Medulla oblongata (tissue), 1 donor: ENCODE results near the gene PPM1E.
"Not testable (repeated sequence)": the region's sequence is repeated elsewhere in the genome, so short reads cannot be mapped to it uniquely, and the experiment has no call there.

ENCODE experiments used
- DNase-seq: peaks from one replicate; pipeline ENCODE4 v3.0.0-alpha.2; 2015; ENCODE audit errors: extremely low spot score

The PPM1E gene

GRCh38 chr17:58755577-58756245 is at the start of gene PPM1E:
PPM1E (plus strand) TSS chr17:58755854.
- DNase-seq: peak; percentile 42

- no peak for DNase-seq
These were observed 49.1 kb upstream of the PPM1E start for GRCh38 chr17:58706351-58707140.

GRCh38 chr17:58710948-58711552 is 44.6 kb upstream of the PPM1E start:
- peak; percentile 74 for DNase-seq

- no peak for DNase-seq
These were observed 33.4 kb upstream of the PPM1E start for GRCh38 chr17:58722274-58722673.

- DNase-seq: no peak
These were observed 33.0 kb upstream of the PPM1E start for GRCh38 chr17:58722696-58723095.

GRCh38 chr17:58728798-58729197 is 26.9 kb upstream of the PPM1E start:
- DNase-seq: no peak

GRCh38 chr17:58730937-58731336 is 24.7 kb upstream of the PPM1E start:
- no peak for DNase-seq

GRCh38 chr17:58734040-58734439 is 21.6 kb upstream of the PPM1E start:
- DNase-seq: no peak

GRCh38 chr17:58734811-58735210 is 20.8 kb upstream of the PPM1E start:
- DNase-seq: no peak

- no peak for DNase-seq
These were observed 14.5 kb upstream of the PPM1E start for GRCh38 chr17:58741121-58741625.

- DNase-seq: no peak
These were observed 8.0 kb upstream of the PPM1E start for GRCh38 chr17:58747674-58748073.

- DNase-seq: not testable (repeated sequence)
These were observed 6.0 kb upstream of the PPM1E start for GRCh38 chr17:58749627-58750026.

- DNase-seq: no peak
These were observed 2.6 kb upstream of the PPM1E start for GRCh38 chr17:58753026-58753425.

- DNase-seq: no peak
These were observed 431 bp upstream of the PPM1E start for GRCh38 chr17:58755269-58755576.

- peak; percentile 15 for DNase-seq
These were observed 850 bp downstream of the PPM1E start for GRCh38 chr17:58756246-58757161.

- no peak for DNase-seq
These were observed 1.5 kb downstream of the PPM1E start for GRCh38 chr17:58757162-58757613.

- DNase-seq: no peak
These were observed 3.2 kb downstream of the PPM1E start for GRCh38 chr17:58758890-58759289.

GRCh38 chr17:58759522-58759921 is 3.9 kb downstream of the PPM1E start:
- no peak for DNase-seq

- DNase-seq: no peak
These were observed 4.6 kb downstream of the PPM1E start for GRCh38 chr17:58760248-58760647.

- DNase-seq: no peak
These were observed 7.6 kb downstream of the PPM1E start for GRCh38 chr17:58763263-58763662.

- DNase-seq: no peak
These were observed 8.7 kb downstream of the PPM1E start for GRCh38 chr17:58764373-58764772.

GRCh38 chr17:58778482-58778881 is 22.8 kb downstream of the PPM1E start:
- DNase-seq: not testable (repeated sequence)
